ENCODE measurements around the gene CDKAL1.

Gene CDKAL1

DNA sequence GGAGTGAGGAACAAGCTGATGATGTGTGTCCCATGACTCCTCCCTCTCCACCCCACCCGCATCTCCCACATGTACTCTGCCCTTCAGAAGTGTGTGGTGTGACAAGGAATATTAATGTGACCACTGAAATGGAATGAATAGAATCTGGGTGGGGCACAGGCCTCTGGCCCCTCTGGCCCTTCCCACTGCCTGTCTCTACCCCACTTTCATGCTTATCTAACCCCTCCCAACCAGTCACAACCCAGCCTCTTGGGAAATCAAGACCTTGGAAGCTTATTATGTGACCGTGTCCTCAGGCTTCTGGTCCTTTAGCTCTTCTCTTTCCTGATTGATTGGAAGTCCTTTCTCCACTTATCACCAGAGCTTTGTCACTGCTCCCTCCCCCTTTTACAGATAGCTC is 747.1 kb downstream of the CDKAL1 start:
- DNase-seq = no peak

Data from DMS 273 treated with DMSO at 0.1 percent for 48 hours (cell line).